Endodermal cell (in vitro differentiated cells): ENCODE data around the gene STC2. TPM values are rescaled to one million over a fixed set of nuclear protein-coding genes. Genes with fewer than 3 reads are reported as not detected.
"Not testable (repeated sequence)": the region's sequence is repeated elsewhere in the genome, so short reads cannot be mapped to it uniquely, and the experiment has no call there.

Experiments used
- DNase-seq: peaks from one replicate; pipeline ENCODE4 v3.0.0-alpha.2; 2017
- H3K27ac ChIP-seq: 2 replicates; pipeline ENCODE4 v1.5.1; 2013; ENCODE audit warnings: mild to moderate bottlenecking, low read depth, low read length, moderate library complexity
- H3K27me3 ChIP-seq: 2 replicates; pipeline ENCODE4 v1.6.1; 2013; ENCODE audit warnings: mild to moderate bottlenecking, low read length, moderate library complexity; ENCODE audit not compliant: insufficient read depth, control insufficient read depth, poor library complexity, severe bottlenecking
- H3K36me3 ChIP-seq: 2 replicates; pipeline ENCODE4 v1.7.0; 2013; ENCODE audit warnings: mild to moderate bottlenecking, low read length, moderate library complexity; ENCODE audit not compliant: control insufficient read depth, insufficient read depth
- H3K4me1 ChIP-seq: one replicate; pipeline ENCODE4 v1.7.0; 2013; ENCODE audit warnings: low read length; ENCODE audit not compliant: control insufficient read depth, insufficient read depth
- H3K4me3 ChIP-seq: 2 replicates; pipeline ENCODE4 v1.5.1; 2013; ENCODE audit warnings: mild to moderate bottlenecking, low read length, moderate library complexity
- H3K9ac ChIP-seq: 2 replicates; pipeline ENCODE4 v1.6.1; 2013; ENCODE audit warnings: mild to moderate bottlenecking, low read length, moderate library complexity; ENCODE audit not compliant: poor library complexity, severe bottlenecking; ENCODE audit errors: extremely low read depth
- H3K9me3 ChIP-seq: 2 replicates; pipeline ENCODE4 v1.6.1; 2013; ENCODE audit warnings: mild to moderate bottlenecking, low read length, moderate library complexity; ENCODE audit not compliant: control insufficient read depth
- H3K27ac Mint-ChIP-seq: 2 replicates; pipeline ENCODE4 v1.8.0; 2020; ENCODE audit warnings: mixed read lengths
- H3K27me3 Mint-ChIP-seq: 2 replicates; pipeline ENCODE4 v1.8.0; 2021; ENCODE audit warnings: mild to moderate bottlenecking, mixed read lengths; ENCODE audit not compliant: insufficient read depth
- H3K36me3 Mint-ChIP-seq: 2 replicates; pipeline ENCODE4 v1.8.0; 2020; ENCODE audit warnings: low read depth, mixed read lengths
- H3K4me1 Mint-ChIP-seq: 2 replicates; pipeline ENCODE4 v1.8.0; 2020; ENCODE audit warnings: mixed read lengths
- H3K4me3 Mint-ChIP-seq: 2 replicates; pipeline ENCODE4 v1.8.0; 2020; ENCODE audit warnings: mild to moderate bottlenecking, moderate library complexity, mixed read lengths
- H3K9me3 Mint-ChIP-seq: 2 replicates; pipeline ENCODE4 v1.8.0; 2020; ENCODE audit warnings: mild to moderate bottlenecking, mixed read lengths
- CTCF ChIP-seq: fragments of 200-600 bp; sonication (generic); conservative IDR thresholded peaks from 2 replicates; pipeline ENCODE4 v1.5.0; 2021; ENCODE audit warnings: antibody characterized with exemption, mild to moderate bottlenecking
- WGBS, 2 experiments: methylation state at CpG; one replicate each; pipeline versions ENCODE4 v1.1.5 to v1.1.7; 2013; ENCODE audit warnings: missing lambda C conversion rate in 2 of 2, mixed read lengths in 1 of 2; ENCODE audit not compliant: insufficient coverage in 1 of 2, insufficient read length in 1 of 2; 5-methylcytosine and 5-hydroxymethylcytosine counted together
- total RNA-seq, 2 donors: library from RNA; stranded (reverse); fragmentation: NEBNext Ultra II Directional in 1 of 2; extraction: Animal tissue kit (Norgen Biotek cat#: 25700) in 1 of 2; gene quantifications; 2 replicates in 1 of 2; 3 replicates in 1 of 2; pipeline ENCODE4 v1.2.1, GENCODE V29; 2021

The STC2 gene
- total RNA-seq, 2 donors from 2014 or later, result 4.6 to 4.8 TPM

- no peak overlapping the region for H3K4me3 ChIP-seq
- no peak overlapping the region for H3K27ac Mint-ChIP-seq
- TF ChIP-seq CTCF, result no peak
- peaks cover 38% of the 10 kb centered on the region for H3K27me3 ChIP-seq
- H3K9me3 Mint-ChIP-seq, result peaks cover 5% of the 10 kb centered on the region
- H3K36me3 ChIP-seq, result no peaks in the 10 kb centered on the region
- no peaks in the 10 kb centered on the region for H3K9me3 ChIP-seq
- 62 to 71% methylated on average over 5 to 7 of the region's 7 CpGs for WGBS, 2 experiments
- H3K27me3 Mint-ChIP-seq, result peaks cover 78% of the 10 kb centered on the region
- no peak overlapping the region for H3K9ac ChIP-seq
- peaks cover 1% of the 10 kb centered on the region for H3K4me1 Mint-ChIP-seq
- no peak overlapping the region for H3K4me3 Mint-ChIP-seq
- no peak overlapping the region for H3K27ac ChIP-seq
- DNase-seq, result no peak
- H3K4me1 ChIP-seq, result peaks cover 4% of the 10 kb centered on the region
- no peaks in the 10 kb centered on the region for H3K36me3 Mint-ChIP-seq
Observed at GRCh38 chr5:173287086-173287485, 41.1 kb downstream of the STC2 start.

GRCh38 chr5:173284343-173284958, 43.8 kb downstream of the STC2 start:
- 94 to 100% methylated on average over 4 of the region's 4 CpGs for WGBS, 2 experiments
- H3K9me3 ChIP-seq, H3K4me3 ChIP-seq, H3K9ac ChIP-seq, H3K4me1 ChIP-seq, DNase-seq, H3K36me3 ChIP-seq, H3K4me3 Mint-ChIP-seq, H3K27ac ChIP-seq, H3K36me3 Mint-ChIP-seq, H3K9me3 Mint-ChIP-seq, H3K27ac Mint-ChIP-seq, H3K4me1 Mint-ChIP-seq: not testable (repeated sequence)
- peaks cover 39% of the 10 kb centered on the region for H3K27me3 ChIP-seq
- H3K27me3 Mint-ChIP-seq, result peaks cover 80% of the 10 kb centered on the region

- no peak overlapping the region for H3K27ac Mint-ChIP-seq
- no peaks in the 10 kb centered on the region for H3K9me3 ChIP-seq
- H3K4me1 Mint-ChIP-seq, result peaks cover 4% of the 10 kb centered on the region
Observed at GRCh38 chr5:173283318-173284288, 44.6 kb downstream of the STC2 start.

More at GRCh38 chr5:173283318-173284288, 44.6 kb downstream of the STC2 start:
- peak; percentile 94 for TF ChIP-seq CTCF
- H3K27me3 ChIP-seq, result peaks cover 39% of the 10 kb centered on the region
- H3K4me3 ChIP-seq, result peak overlapping the region; percentile 56
- peak; percentile 95 for DNase-seq
- H3K36me3 ChIP-seq, result no peaks in the 10 kb centered on the region
- Mint-ChIP-seq H3K36me3 (no peaks in the 10 kb centered on the region), H3K27me3 (peaks cover 76% of the 10 kb centered on the region), H3K9me3 (peaks cover 4% of the 10 kb centered on the region), H3K4me3 (no peak overlapping the region)
- no peak overlapping the region for H3K27ac ChIP-seq
- WGBS, 2 experiments, result 12 to 20% methylated on average over 14 to 44 of the region's 45 CpGs
- H3K9ac ChIP-seq, result no peak overlapping the region
- H3K4me1 ChIP-seq, result no peaks in the 10 kb centered on the region
